Gastrocnemius medialis (tissue), 4 donors: ENCODE results near the gene FAM81A. TPM values are rescaled to one million over a fixed set of nuclear protein-coding genes. Genes with fewer than 3 reads are reported as not detected.

ENCODE experiments used
- ATAC-seq, 2 donors: fragments of 150-250 bp; one replicate each; pipeline ENCODE4 v1.9.1; 2016
- DNase-seq, 2 donors: peaks; one replicate each; pipeline ENCODE4 v3.0.0-alpha.2; 2019
- H3K27ac ChIP-seq, 4 donors: fragments of 200-600 bp; sonication (generic); 1 replicate in 1 of 4; 2 replicates in 3 of 4; pipeline ENCODE4 v1.5.1; 2016 to 2018; ENCODE audit warnings: mild to moderate bottlenecking in 2 of 4, moderate library complexity in 1 of 4
- H3K27me3 ChIP-seq, 3 donors: fragments of 200-600 bp; sonication (generic) in 2 of 3; 1 replicate in 1 of 3; 2 replicates in 2 of 3; pipeline versions ENCODE4 v1.5.1 to v1.6.0; 2016 to 2019; ENCODE audit warnings: mild to moderate bottlenecking in 1 of 3, moderate library complexity in 1 of 3
- H3K36me3 ChIP-seq, 2 donors: fragments of 200-600 bp; sonication (generic) in 1 of 2; one replicate each; pipeline ENCODE4 v1.5.1; 2017 to 2018
- H3K4me1 ChIP-seq, 2 donors: fragments of 200-600 bp; sonication (generic) in 1 of 2; one replicate each; pipeline ENCODE4 v1.5.1; 2016 to 2017; ENCODE audit warnings: mild to moderate bottlenecking in 2 of 2
- H3K4me3 ChIP-seq, 4 donors: fragments of 200-600 bp; sonication (generic) in 3 of 4; 1 replicate in 1 of 4; 2 replicates in 3 of 4; pipeline ENCODE4 v1.5.1; 2016 to 2019; ENCODE audit warnings: mild to moderate bottlenecking in 2 of 4
- H3K9me3 ChIP-seq, 3 donors: fragments of 200-600 bp; sonication (generic) in 2 of 3; 1 replicate in 1 of 3; 2 replicates in 2 of 3; pipeline ENCODE4 v1.5.1; 2016 to 2019
- CTCF ChIP-seq, 5 experiments: fragments of 450-650 bp in 3 of 5; fragments of 200-600 bp in 2 of 5; sonication (generic) in 2 of 5; IDR thresholded peaks in 4 of 5; conservative IDR thresholded peaks in 1 of 5; 1 replicate in 4 of 5; 2 replicates in 1 of 5; pipeline ENCODE4 v1.5.1; 2016 to 2019; ENCODE audit warnings: antibody characterized with exemption in 5 of 5, mild to moderate bottlenecking in 3 of 5, moderate library complexity in 3 of 5
- POLR2A ChIP-seq, 2 donors: fragments of 450-650 bp; IDR thresholded peaks; one replicate each; pipeline ENCODE4 v1.6.1; 2017; ENCODE audit warnings: antibody characterized with exemption in 2 of 2, mild to moderate bottlenecking in 2 of 2, moderate library complexity in 2 of 2
- in situ Hi-C, 4 donors: fragments of 200-750 bp; cut with MboI; loops; one replicate each; pipeline versions ENCODE4 v1.15.0 to v1.8.0; 2017; ENCODE audit warnings: low sequenced_read_pairs in 4 of 4
- intact Hi-C: fragments of 100-400 bp; cut with DNase I; formaldehyde crosslinking; loops from one replicate; pipeline ENCODE4 v1.15.1; 2023; ENCODE audit warnings: low total_unique reads
- total RNA-seq, 4 donors: library from RNA; depleted of rRNA; stranded (reverse); fragments of >200 nt; gene quantifications; one replicate each; pipeline versions ENCODE4 v1.1.0 to v1.2.3, GENCODE V29; 2016

The FAM81A gene
- total RNA-seq, 4 donors from 2014 or later: 0.07 to 0.10 TPM; not detected in 2

DNA sequence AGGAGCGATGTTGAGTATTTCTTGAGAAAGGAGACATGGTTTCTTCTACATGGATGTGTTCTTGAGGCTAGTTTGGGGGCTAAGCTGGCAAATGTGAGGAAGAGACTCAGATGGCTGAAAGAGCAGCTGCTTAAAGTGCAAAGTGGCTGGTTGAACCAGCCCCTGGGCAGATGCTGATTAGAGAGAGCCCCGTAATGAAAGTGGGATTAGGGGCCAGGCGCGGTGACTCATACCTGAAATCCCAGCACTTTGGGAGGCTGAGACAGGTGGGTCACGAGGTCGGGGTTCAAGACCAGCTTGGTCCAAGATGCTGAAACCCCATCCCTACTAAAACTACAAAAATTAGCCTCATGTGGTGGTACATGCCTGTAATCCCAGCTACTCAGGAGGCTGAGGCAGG, 98.6 kb downstream of the FAM81A start:
- TF ChIP-seq POLR2A (IDR thresholded peaks at IDR 0.05): no peak
- TF ChIP-seq CTCF (IDR thresholded peaks at IDR 0.05 in 4 of 5, conservative IDR thresholded peaks at IDR 0.05 in 1 of 5): no peak
- DNase-seq: no peak
- in situ Hi-C loops: no loop called here
- ATAC-seq: no peak
- H3K4me3 ChIP-seq: no peak overlapping the region
- H3K27me3 ChIP-seq: peaks cover 0 to 7% (median 4%) of the 10 kb centered on the region in 3 donors
- intact Hi-C loops: no loop called here
- no peaks in the 10 kb centered on the region for H3K4me1 ChIP-seq
- no peaks in the 10 kb centered on the region for H3K9me3 ChIP-seq
- no peak overlapping the region for H3K27ac ChIP-seq
- H3K36me3 ChIP-seq: no peaks in the 10 kb centered on the region

DNA sequence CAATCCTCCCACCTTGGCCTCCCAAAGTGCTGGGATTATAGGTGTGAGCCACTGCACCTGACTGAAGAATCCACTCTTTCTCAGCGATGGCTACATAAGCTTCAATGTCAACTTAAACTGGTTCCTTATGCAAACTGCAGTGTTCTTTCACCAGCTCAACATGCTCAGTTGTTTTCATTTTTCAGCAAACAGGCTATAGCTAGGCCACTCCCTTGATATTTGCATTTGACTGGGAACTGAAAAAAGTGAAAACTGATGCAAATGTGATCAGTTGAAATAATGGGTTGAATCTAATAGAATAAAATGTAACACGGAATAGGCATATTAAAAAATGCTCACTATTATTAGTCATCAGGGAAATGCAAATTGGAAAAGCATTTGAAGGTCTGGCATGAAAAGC, 99.4 kb downstream of the FAM81A start:
- H3K4me3 ChIP-seq: no peak overlapping the region

GRCh38 chr15:59538494-59538893, 100.5 kb downstream of the FAM81A start:
- Histone ChIP-seq H3K27me3 (no peaks in the 10 kb centered on the region), H3K9me3 (no peaks in the 10 kb centered on the region), H3K27ac (no peak overlapping the region), H3K4me3 (no peak overlapping the region), H3K4me1 (no peaks in the 10 kb centered on the region), H3K36me3 (no peaks in the 10 kb centered on the region)
- DNase-seq (no peak), ATAC-seq (no peak)
- intact Hi-C loops: no loop called here
- in situ Hi-C loops: no loop called here
- TF ChIP-seq CTCF (IDR thresholded peaks at IDR 0.05 in 4 of 5, conservative IDR thresholded peaks at IDR 0.05 in 1 of 5) (no peak), POLR2A (IDR thresholded peaks at IDR 0.05) (no peak)

More for the DNA sequence above, 99.4 kb downstream of the FAM81A start:
- ATAC-seq (no peak), DNase-seq (no peak)
- intact Hi-C loops: no loop called here
- no peak for TF ChIP-seq POLR2A (IDR thresholded peaks at IDR 0.05)
- no peak for TF ChIP-seq CTCF (IDR thresholded peaks at IDR 0.05 in 4 of 5, conservative IDR thresholded peaks at IDR 0.05 in 1 of 5)
- Histone ChIP-seq H3K9me3 (no peaks in the 10 kb centered on the region), H3K4me1 (no peaks in the 10 kb centered on the region), H3K27ac (no peak overlapping the region), H3K27me3 (peaks cover 0 to under 1% (median under 1%) of the 10 kb centered on the region in 3 donors), H3K36me3 (no peaks in the 10 kb centered on the region)
- in situ Hi-C loops: no loop called here

DNA sequence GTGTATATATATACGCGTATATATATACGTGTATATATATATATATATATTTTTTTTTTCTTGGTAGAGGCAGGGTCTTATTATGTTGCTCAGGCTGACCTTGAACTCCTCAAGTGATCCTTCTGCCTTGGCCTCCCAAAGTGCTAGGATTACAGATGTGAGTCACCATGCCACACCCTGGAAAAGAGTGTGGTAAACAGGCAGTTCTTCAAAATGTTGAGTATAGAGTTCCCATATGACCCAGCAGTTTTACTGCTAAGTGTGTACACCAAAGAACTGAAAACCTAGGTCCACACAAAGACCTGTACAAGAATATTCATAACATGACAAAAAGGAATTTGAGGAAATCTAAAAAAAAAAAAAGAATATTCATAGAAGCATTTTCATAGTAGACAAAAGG, 101.8 kb downstream of the FAM81A start:
- Histone ChIP-seq H3K27ac (no peak overlapping the region), H3K36me3 (no peaks in the 10 kb centered on the region), H3K27me3 (no peaks in the 10 kb centered on the region), H3K4me1 (no peaks in the 10 kb centered on the region), H3K4me3 (no peak overlapping the region), H3K9me3 (no peaks in the 10 kb centered on the region)
- DNase-seq: no peak
- in situ Hi-C loops (no loop called here), intact Hi-C loops (no loop called here)
- ATAC-seq: no peak
- TF ChIP-seq CTCF (IDR thresholded peaks at IDR 0.05 in 4 of 5, conservative IDR thresholded peaks at IDR 0.05 in 1 of 5) (no peak), POLR2A (IDR thresholded peaks at IDR 0.05) (no peak)

- DNase-seq (no peak), ATAC-seq (no peak)
- H3K36me3 ChIP-seq: no peaks in the 10 kb centered on the region
- H3K9me3 ChIP-seq: no peaks in the 10 kb centered on the region
- in situ Hi-C loops: no loop called here
- intact Hi-C loops: no loop called here
- H3K27me3 ChIP-seq: no peaks in the 10 kb centered on the region
- TF ChIP-seq CTCF (IDR thresholded peaks at IDR 0.05 in 4 of 5, conservative IDR thresholded peaks at IDR 0.05 in 1 of 5): no peak
- no peak for TF ChIP-seq POLR2A (IDR thresholded peaks at IDR 0.05)
- H3K4me1 ChIP-seq: no peaks in the 10 kb centered on the region
- no peak overlapping the region for H3K27ac ChIP-seq
- no peak overlapping the region for H3K4me3 ChIP-seq
Observed at GRCh38 chr15:59540654-59541053, 102.7 kb downstream of the FAM81A start.
